Measurements from ENCODE around the gene EEF1G. TPM values are rescaled to one million over a fixed set of nuclear protein-coding genes. Genes with fewer than 3 reads are reported as not detected.

The EEF1G gene
- total and polyA plus RNA-seq, 2 of the 13 experiments (the other 11 are each of a cell fraction or from before 2014, with no cell fraction given), result 1,787 to 2,144 TPM

DNA sequence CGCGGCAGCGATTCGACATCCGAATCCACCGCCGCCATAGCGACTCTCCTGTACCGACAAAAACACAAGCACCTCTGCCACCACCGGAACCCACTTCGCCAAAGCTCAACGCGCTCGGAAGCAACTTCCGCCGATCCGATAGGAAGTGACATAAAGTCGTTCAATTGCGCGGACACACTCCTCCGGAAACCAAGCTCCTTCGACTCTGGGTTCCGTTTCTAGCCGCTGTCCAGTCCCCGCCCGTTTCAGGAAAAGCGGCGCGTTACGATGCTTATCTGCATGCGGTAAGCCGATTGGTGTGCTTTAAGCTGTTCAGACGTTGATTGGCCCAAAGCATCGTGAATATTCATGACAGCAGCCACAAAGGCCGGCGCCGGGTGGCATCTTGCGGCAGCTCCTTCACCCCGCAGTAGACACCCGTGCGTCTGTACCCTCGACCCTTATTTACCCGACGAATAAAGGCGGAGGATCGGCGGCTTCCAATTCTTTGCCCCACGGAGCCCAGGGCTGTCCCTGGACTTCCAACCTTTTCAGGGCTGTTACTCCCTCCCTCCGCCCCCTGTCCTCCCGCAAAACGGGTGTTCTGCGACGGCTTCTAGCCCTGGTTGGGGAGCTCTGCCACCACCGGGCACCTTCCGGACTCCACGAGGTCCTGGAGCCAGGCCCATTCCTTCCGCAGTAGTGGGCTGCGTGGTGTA is 17.9 kb upstream of the EEF1G start, which contains the start of gene TUT1 (continued):
- peak; percentile 69 for TF ChIP-seq PPARG (CRISPR knock-in tag; conservative IDR thresholded peaks at IDR 0.05)
- TF ChIP-seq ZNF776 (CRISPR knock-in tag; IDR thresholded peaks at IDR 0.05), result no peak
- TF ChIP-seq, protein P1, sequence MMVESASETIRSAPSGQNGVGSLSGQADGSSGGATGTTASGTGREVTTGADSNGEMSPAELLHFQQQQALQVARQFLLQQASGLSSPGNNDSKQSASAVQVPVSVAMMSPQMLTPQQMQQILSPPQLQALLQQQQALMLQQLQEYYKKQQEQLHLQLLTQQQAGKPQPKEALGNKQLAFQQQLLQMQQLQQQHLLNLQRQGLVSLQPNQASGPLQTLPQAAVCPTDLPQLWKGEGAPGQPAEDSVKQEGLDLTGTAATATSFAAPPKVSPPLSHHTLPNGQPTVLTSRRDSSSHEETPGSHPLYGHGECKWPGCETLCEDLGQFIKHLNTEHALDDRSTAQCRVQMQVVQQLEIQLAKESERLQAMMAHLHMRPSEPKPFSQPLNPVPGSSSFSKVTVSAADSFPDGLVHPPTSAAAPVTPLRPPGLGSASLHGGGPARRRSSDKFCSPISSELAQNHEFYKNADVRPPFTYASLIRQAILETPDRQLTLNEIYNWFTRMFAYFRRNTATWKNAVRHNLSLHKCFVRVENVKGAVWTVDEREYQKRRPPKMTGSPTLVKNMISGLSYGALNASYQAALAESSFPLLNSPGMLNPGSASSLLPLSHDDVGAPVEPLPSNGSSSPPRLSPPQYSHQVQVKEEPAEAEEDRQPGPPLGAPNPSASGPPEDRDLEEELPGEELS (CRISPR knock-in tag; IDR thresholded peaks at IDR 0.05), result peak; percentile 77
- TF ChIP-seq TMF1 (CRISPR knock-in tag; IDR thresholded peaks at IDR 0.05; ENCODE audit: low read depth), result no peak
- TF ChIP-seq HCFC1 (IDR thresholded peaks at IDR 0.05; ENCODE audit: low read depth, low read length), result peak; percentile 86
- TF ChIP-seq FOXA3 (CRISPR knock-in tag; IDR thresholded peaks at IDR 0.05), result peak; percentile 81
- 0 out of 2 replicates have a peak, but pooled peaks have one; percentile 69 for TF ChIP-seq ZNF564 (CRISPR knock-in tag; IDR thresholded peaks at IDR 0.05)
- peak; percentile 73; the same call in 1 of the 2 replicates for TF ChIP-seq ZNF205 (CRISPR knock-in tag; IDR thresholded peaks at IDR 0.05)
- TF ChIP-seq MEF2D (CRISPR knock-in tag; IDR thresholded peaks at IDR 0.05), result peak; percentile 90
- TF ChIP-seq ZNF343 (CRISPR knock-in tag; IDR thresholded peaks at IDR 0.05), result no peak; the same call in 1 of the 2 replicates
- TF ChIP-seq NFE2L1 (CRISPR knock-in tag; IDR thresholded peaks at IDR 0.05; ENCODE audit: borderline replicate concordance), result no peak
- no peak for TF ChIP-seq ZNF678 (CRISPR knock-in tag; IDR thresholded peaks at IDR 0.05)
- no peak for TF ChIP-seq ZNF790 (CRISPR knock-in tag; IDR thresholded peaks at IDR 0.05; ENCODE audit: borderline replicate concordance)
- peak; percentile 96 for TF ChIP-seq ZNF430 (CRISPR knock-in tag; IDR thresholded peaks at IDR 0.05)
- TF ChIP-seq RXRA (CRISPR knock-in tag; IDR thresholded peaks at IDR 0.05), result peak; percentile 67
- TF ChIP-seq, protein P2, sequence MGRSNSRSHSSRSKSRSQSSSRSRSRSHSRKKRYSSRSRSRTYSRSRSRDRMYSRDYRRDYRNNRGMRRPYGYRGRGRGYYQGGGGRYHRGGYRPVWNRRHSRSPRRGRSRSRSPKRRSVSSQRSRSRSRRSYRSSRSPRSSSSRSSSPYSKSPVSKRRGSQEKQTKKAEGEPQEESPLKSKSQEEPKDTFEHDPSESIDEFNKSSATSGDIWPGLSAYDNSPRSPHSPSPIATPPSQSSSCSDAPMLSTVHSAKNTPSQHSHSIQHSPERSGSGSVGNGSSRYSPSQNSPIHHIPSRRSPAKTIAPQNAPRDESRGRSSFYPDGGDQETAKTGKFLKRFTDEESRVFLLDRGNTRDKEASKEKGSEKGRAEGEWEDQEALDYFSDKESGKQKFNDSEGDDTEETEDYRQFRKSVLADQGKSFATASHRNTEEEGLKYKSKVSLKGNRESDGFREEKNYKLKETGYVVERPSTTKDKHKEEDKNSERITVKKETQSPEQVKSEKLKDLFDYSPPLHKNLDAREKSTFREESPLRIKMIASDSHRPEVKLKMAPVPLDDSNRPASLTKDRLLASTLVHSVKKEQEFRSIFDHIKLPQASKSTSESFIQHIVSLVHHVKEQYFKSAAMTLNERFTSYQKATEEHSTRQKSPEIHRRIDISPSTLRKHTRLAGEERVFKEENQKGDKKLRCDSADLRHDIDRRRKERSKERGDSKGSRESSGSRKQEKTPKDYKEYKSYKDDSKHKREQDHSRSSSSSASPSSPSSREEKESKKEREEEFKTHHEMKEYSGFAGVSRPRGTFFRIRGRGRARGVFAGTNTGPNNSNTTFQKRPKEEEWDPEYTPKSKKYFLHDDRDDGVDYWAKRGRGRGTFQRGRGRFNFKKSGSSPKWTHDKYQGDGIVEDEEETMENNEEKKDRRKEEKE (IDR thresholded peaks at IDR 0.05), result no peak
- TF ChIP-seq, protein P3, sequence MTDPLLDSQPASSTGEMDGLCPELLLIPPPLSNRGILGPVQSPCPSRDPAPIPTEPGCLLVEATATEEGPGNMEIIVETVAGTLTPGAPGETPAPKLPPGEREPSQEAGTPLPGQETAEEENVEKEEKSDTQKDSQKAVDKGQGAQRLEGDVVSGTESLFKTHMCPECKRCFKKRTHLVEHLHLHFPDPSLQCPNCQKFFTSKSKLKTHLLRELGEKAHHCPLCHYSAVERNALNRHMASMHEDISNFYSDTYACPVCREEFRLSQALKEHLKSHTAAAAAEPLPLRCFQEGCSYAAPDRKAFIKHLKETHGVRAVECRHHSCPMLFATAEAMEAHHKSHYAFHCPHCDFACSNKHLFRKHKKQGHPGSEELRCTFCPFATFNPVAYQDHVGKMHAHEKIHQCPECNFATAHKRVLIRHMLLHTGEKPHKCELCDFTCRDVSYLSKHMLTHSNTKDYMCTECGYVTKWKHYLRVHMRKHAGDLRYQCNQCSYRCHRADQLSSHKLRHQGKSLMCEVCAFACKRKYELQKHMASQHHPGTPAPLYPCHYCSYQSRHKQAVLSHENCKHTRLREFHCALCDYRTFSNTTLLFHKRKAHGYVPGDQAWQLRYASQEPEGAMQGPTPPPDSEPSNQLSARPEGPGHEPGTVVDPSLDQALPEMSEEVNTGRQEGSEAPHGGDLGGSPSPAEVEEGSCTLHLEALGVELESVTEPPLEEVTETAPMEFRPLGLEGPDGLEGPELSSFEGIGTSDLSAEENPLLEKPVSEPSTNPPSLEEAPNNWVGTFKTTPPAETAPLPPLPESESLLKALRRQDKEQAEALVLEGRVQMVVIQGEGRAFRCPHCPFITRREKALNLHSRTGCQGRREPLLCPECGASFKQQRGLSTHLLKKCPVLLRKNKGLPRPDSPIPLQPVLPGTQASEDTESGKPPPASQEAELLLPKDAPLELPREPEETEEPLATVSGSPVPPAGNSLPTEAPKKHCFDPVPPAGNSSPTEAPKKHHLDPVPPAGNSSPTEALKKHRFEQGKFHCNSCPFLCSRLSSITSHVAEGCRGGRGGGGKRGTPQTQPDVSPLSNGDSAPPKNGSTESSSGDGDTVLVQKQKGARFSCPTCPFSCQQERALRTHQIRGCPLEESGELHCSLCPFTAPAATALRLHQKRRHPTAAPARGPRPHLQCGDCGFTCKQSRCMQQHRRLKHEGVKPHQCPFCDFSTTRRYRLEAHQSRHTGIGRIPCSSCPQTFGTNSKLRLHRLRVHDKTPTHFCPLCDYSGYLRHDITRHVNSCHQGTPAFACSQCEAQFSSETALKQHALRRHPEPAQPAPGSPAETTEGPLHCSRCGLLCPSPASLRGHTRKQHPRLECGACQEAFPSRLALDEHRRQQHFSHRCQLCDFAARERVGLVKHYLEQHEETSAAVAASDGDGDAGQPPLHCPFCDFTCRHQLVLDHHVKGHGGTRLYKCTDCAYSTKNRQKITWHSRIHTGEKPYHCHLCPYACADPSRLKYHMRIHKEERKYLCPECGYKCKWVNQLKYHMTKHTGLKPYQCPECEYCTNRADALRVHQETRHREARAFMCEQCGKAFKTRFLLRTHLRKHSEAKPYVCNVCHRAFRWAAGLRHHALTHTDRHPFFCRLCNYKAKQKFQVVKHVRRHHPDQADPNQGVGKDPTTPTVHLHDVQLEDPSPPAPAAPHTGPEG (CRISPR knock-in tag; IDR thresholded peaks at IDR 0.05), result peak; percentile 88
- TF ChIP-seq KMT2B (CRISPR knock-in tag; IDR thresholded peaks at IDR 0.05), result peak; percentile 90
- TF ChIP-seq, protein P4, sequence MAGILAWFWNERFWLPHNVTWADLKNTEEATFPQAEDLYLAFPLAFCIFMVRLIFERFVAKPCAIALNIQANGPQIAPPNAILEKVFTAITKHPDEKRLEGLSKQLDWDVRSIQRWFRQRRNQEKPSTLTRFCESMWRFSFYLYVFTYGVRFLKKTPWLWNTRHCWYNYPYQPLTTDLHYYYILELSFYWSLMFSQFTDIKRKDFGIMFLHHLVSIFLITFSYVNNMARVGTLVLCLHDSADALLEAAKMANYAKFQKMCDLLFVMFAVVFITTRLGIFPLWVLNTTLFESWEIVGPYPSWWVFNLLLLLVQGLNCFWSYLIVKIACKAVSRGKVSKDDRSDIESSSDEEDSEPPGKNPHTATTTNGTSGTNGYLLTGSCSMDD (CRISPR knock-in tag; IDR thresholded peaks at IDR 0.05), result no peak

Measured in HepG2 (cell line).